GM21786 (cell line): ENCODE data around the gene KCND2.

Experiments used
- ATAC-seq: cut with Tn5 transposase; IDR thresholded peaks from one replicate; pipeline ENCODE4 v1.9.1; 2021; ENCODE audit not compliant: unreplicated experiment

The KCND2 gene

GRCh38 chr7:120582916-120583315 is 309.9 kb downstream of the KCND2 start:
- no peak for ATAC-seq

GRCh38 chr7:120583899-120584586 is 311.1 kb downstream of the KCND2 start:
- ATAC-seq, result no peak

- no peak for ATAC-seq
Measured at GRCh38 chr7:120586571-120586970, 313.6 kb downstream of the KCND2 start.

GRCh38 chr7:120587243-120587642 is 314.3 kb downstream of the KCND2 start:
- ATAC-seq, result no peak

- no peak for ATAC-seq
Measured at GRCh38 chr7:120588416-120588815, 315.4 kb downstream of the KCND2 start.

GRCh38 chr7:120588862-120589261 is 315.9 kb downstream of the KCND2 start:
- no peak for ATAC-seq

GRCh38 chr7:120600607-120601006 is 327.6 kb downstream of the KCND2 start:
- ATAC-seq, result no peak

GRCh38 chr7:120603366-120603765 is 330.4 kb downstream of the KCND2 start:
- no peak for ATAC-seq

GRCh38 chr7:120609136-120609753 is 336.3 kb downstream of the KCND2 start:
- no peak for ATAC-seq

- ATAC-seq, result no peak
Measured at GRCh38 chr7:120611975-120612374, 339.0 kb downstream of the KCND2 start.

GRCh38 chr7:120615703-120616102 is 342.7 kb downstream of the KCND2 start:
- ATAC-seq, result peak; percentile 44

- no peak for ATAC-seq
Measured at GRCh38 chr7:120617275-120617674, 344.3 kb downstream of the KCND2 start.

GRCh38 chr7:120628251-120628650 is 355.3 kb downstream of the KCND2 start:
- ATAC-seq, result no peak

GRCh38 chr7:120639884-120640283 is 366.9 kb downstream of the KCND2 start:
- ATAC-seq, result no peak

GRCh38 chr7:120645966-120646365 is 373.0 kb downstream of the KCND2 start:
- no peak for ATAC-seq

- no peak for ATAC-seq
Measured at GRCh38 chr7:120654241-120654640, 381.3 kb downstream of the KCND2 start.

- ATAC-seq, result no peak
Measured at GRCh38 chr7:120658516-120658915, 385.5 kb downstream of the KCND2 start.

GRCh38 chr7:120662291-120662690 is 389.3 kb downstream of the KCND2 start:
- no peak for ATAC-seq

GRCh38 chr7:120665068-120665467 is 392.1 kb downstream of the KCND2 start:
- ATAC-seq, result no peak

GRCh38 chr7:120675076-120675475 is 402.1 kb downstream of the KCND2 start:
- ATAC-seq, result no peak

GRCh38 chr7:120677535-120677934 is 404.6 kb downstream of the KCND2 start:
- ATAC-seq, result no peak

GRCh38 chr7:120680985-120681384 is 408.0 kb downstream of the KCND2 start:
- ATAC-seq, result no peak

- ATAC-seq, result no peak
Measured at GRCh38 chr7:120684463-120684862, 411.5 kb downstream of the KCND2 start.
